SK-N-SH (cell line): Measurements from ENCODE around the gene ADGRL3. TPM values are rescaled to one million over a fixed set of nuclear protein-coding genes. Genes with fewer than 3 reads are reported as not detected.

Source experiments
- CTCF ChIA-PET: fragments of 300-600, 350-600 bp; formaldehyde crosslinking; extraction: SDS; loops from one replicate; lab custom pipeline; 2021; lab: Yijun Ruan, JAX
- POLR2A ChIA-PET: fragments of 350-600 bp; sonication (Branson Sonifier 250); formaldehyde crosslinking; extraction: SDS; loops from one replicate; lab custom pipeline; 2020; ENCODE audit warnings: antibody characterized with exemption, inconsistent platforms; lab: Yijun Ruan, JAX
- DNase-seq: peaks from one replicate; pipeline ENCODE4 v3.0.0; 2012
- H2AFZ ChIP-seq: fragments of 200-600 bp; sonication (generic); 2 replicates; pipeline ENCODE4 v1.8.1; 2016; ENCODE audit warnings: antibody characterized with exemption, mild to moderate bottlenecking, low read depth
- H3F3A ChIP-seq: fragments of 200-600 bp; sonication (generic); replicated peaks from 2 replicates; pipeline ENCODE3; 2016; ENCODE audit warnings: antibody characterized with exemption, mild to moderate bottlenecking; ENCODE audit not compliant: insufficient read depth
- H3K27ac ChIP-seq, 2 experiments: fragments of 200-500 bp in 1 of 2; fragments of 200-600 bp in 1 of 2; sonication (Bioruptor generic) in 1 of 2; sonication (generic), shearing (Covaris generic) in 1 of 2; 2 replicates each; pipeline versions ENCODE4 v1.5.1 to v1.6.1; 2014 to 2016; ENCODE audit warnings: low read depth in 2 of 2, inconsistent platforms in 1 of 2, low read length in 1 of 2, mild to moderate bottlenecking in 1 of 2, mixed read lengths in 1 of 2
- H3K27me3 ChIP-seq: fragments of 200-600 bp; sonication (generic), shearing (Covaris generic); 2 replicates; pipeline ENCODE4 v1.6.1; 2016; ENCODE audit warnings: mixed run types; ENCODE audit not compliant: insufficient read depth
- H3K36me3 ChIP-seq, 2 experiments: fragments of 200-500 bp in 1 of 2; fragments of 200-600 bp in 1 of 2; sonication (Bioruptor generic) in 1 of 2; sonication (generic) in 1 of 2; replicated peaks in 1 of 2; 2 replicates each; pipeline versions ENCODE3 to v1.5.1; 2014 to 2016; ENCODE audit warnings: low read length in 1 of 2, mild to moderate bottlenecking in 1 of 2; ENCODE audit not compliant: insufficient read depth in 2 of 2, control insufficient read depth in 1 of 2
- H3K4me1 ChIP-seq, 2 experiments: fragments of 200-500 bp in 1 of 2; fragments of 200-600 bp in 1 of 2; sonication (Bioruptor generic) in 1 of 2; sonication (generic), shearing (Covaris generic) in 1 of 2; 2 replicates each; pipeline versions ENCODE4 v1.5.1 to v1.6.1; 2014 to 2016; ENCODE audit warnings: low read depth in 1 of 2, low read length in 1 of 2, mixed run types in 1 of 2; ENCODE audit not compliant: insufficient read depth in 2 of 2, control insufficient read depth in 1 of 2
- H3K4me2 ChIP-seq: fragments of 200-600 bp; sonication (generic), shearing (Covaris generic); 2 replicates; pipeline ENCODE4 v1.6.1; 2017; ENCODE audit warnings: mixed run types
- H3K4me3 ChIP-seq, 2 experiments: fragments of 200-500 bp in 1 of 2; fragments of 200-600 bp in 1 of 2; sonication (Bioruptor generic) in 1 of 2; sonication (generic), shearing (Covaris generic) in 1 of 2; 2 replicates each; pipeline versions ENCODE4 v1.5.1 to v1.8.1; 2014 to 2016; ENCODE audit warnings: low read depth in 2 of 2, inconsistent platforms in 1 of 2, low read length in 1 of 2, mild to moderate bottlenecking in 1 of 2, mixed read lengths in 1 of 2, moderate library complexity in 1 of 2
- H3K79me2 ChIP-seq: fragments of 200-600 bp; sonication (generic); 2 replicates; pipeline ENCODE4 v1.8.1; 2017; ENCODE audit warnings: mild to moderate bottlenecking; ENCODE audit not compliant: insufficient read depth
- H3K9ac ChIP-seq: fragments of 200-600 bp; sonication (generic); 2 replicates; pipeline ENCODE4 v1.6.1; 2017; ENCODE audit warnings: mixed run types
- H3K9me2 ChIP-seq: fragments of 200-600 bp; sonication (generic); 2 replicates; pipeline ENCODE4 v1.6.1; 2017; ENCODE audit warnings: mixed run types
- H3K9me3 ChIP-seq: fragments of 200-600 bp; sonication (generic); 2 replicates; pipeline ENCODE4 v1.6.1; 2017; ENCODE audit warnings: mixed run types, mild to moderate bottlenecking, moderate library complexity
- H4K20me1 ChIP-seq: fragments of 200-600 bp; sonication (generic); 2 replicates; pipeline ENCODE4 v1.6.1; 2017; ENCODE audit warnings: mild to moderate bottlenecking, mixed run types; ENCODE audit not compliant: insufficient read depth
- CHD2 ChIP-seq: fragments of 150-350 bp; IDR thresholded peaks from 2 replicates; pipeline ENCODE4 v1.6.1; 2018; ENCODE audit warnings: low read length; ENCODE audit not compliant: partially characterized antibody
- EP300 ChIP-seq, 2 experiments: IDR thresholded peaks; 2 replicates each; pipeline versions ENCODE4 v1.4.0 to v1.6.1; 2012; ENCODE audit warnings: borderline replicate concordance in 1 of 2, low read depth in 1 of 2, low read length in 1 of 2
- FOSL2 ChIP-seq: IDR thresholded peaks from 2 replicates; pipeline ENCODE4 v1.4.0; 2012; ENCODE audit warnings: low read depth, mild to moderate bottlenecking, moderate library complexity, borderline replicate concordance
- GABPA ChIP-seq: IDR thresholded peaks from 2 replicates; pipeline ENCODE4 v1.4.0; 2012; ENCODE audit warnings: low read depth, mild to moderate bottlenecking
- GATA2 ChIP-seq: sonication (generic); formaldehyde crosslinking; IDR thresholded peaks from 2 replicates; pipeline ENCODE4 v1.5.0; 2020; ENCODE audit warnings: mild to moderate bottlenecking, missing genetic modification reagents
- MXI1 ChIP-seq: IDR thresholded peaks from 2 replicates; pipeline ENCODE4 v1.6.1; 2012; ENCODE audit warnings: mild to moderate bottlenecking, low read depth, low read length, improper control_type of control experiment
- RXRA ChIP-seq: IDR thresholded peaks from 2 replicates; pipeline ENCODE4 v1.4.0; 2012; ENCODE audit warnings: low read depth, mild to moderate bottlenecking, borderline replicate concordance
- WGBS: methylation state at CpG from one replicate; pipeline ENCODE4 v1.1.6; 2017; ENCODE audit warnings: low lambda C conversion rate; 5-methylcytosine and 5-hydroxymethylcytosine counted together
- polyA plus RNA-seq, 3 experiments: library from polyadenylated mRNA; depleted of rRNA; stranded (reverse); fragments of >200 nt; gene quantifications; 2 replicates each; pipeline ENCODE4 v1.2.3, GENCODE V29; 2012
- TF ChIP-seq, protein P1 (sequence below): fragments of 150-350 bp; IDR thresholded peaks from 2 replicates; pipeline ENCODE4 v1.6.1; 2016; ENCODE audit warnings: mild to moderate bottlenecking, low read depth, low read length
- TF ChIP-seq, protein P2 (sequence below): fragments of 200-600 bp; sonication (generic); IDR thresholded peaks from 2 replicates; pipeline ENCODE4 v1.6.1; 2017; ENCODE audit warnings: antibody characterized with exemption, mild to moderate bottlenecking, moderate library complexity
- TF ChIP-seq, protein P3 (sequence below): IDR thresholded peaks from 2 replicates; pipeline ENCODE4 v1.4.0; 2012; ENCODE audit warnings: low read depth, borderline replicate concordance
- TF ChIP-seq, protein P4 (sequence below): fragments of 150-350 bp; IDR thresholded peaks from 2 replicates; pipeline ENCODE4 v1.6.1; 2017; ENCODE audit warnings: antibody characterized with exemption, low read length, low read depth, borderline replicate concordance

Gene ADGRL3
- polyA plus RNA-seq, 1 of the 3 experiments (the other 2 are of a cell fraction), result 0.03 TPM

DNA sequence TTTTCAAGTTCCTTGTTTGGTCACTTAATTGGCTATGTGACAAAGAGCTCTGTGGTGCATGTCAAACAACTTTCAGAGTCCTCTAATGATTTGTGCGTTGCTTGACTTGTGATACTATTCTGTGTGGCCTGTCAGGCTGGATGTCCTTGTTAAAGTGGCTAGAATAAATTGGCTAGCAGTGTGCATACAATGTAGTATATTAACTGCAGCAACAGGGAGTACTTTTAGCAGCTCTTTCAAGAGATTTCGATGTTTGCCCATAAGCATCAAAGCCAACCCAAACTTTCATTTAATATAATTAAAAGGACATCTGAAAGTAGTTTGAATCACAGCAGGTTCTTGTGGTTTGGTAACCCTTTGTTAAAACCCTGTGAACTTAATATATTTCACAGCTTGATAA lies 718.9 kb downstream of the ADGRL3 start (continued):
- TF ChIP-seq, protein P1, sequence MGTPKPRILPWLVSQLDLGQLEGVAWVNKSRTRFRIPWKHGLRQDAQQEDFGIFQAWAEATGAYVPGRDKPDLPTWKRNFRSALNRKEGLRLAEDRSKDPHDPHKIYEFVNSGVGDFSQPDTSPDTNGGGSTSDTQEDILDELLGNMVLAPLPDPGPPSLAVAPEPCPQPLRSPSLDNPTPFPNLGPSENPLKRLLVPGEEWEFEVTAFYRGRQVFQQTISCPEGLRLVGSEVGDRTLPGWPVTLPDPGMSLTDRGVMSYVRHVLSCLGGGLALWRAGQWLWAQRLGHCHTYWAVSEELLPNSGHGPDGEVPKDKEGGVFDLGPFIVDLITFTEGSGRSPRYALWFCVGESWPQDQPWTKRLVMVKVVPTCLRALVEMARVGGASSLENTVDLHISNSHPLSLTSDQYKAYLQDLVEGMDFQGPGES, result no peak
- TF ChIP-seq RXRA, result no peak

DNA sequence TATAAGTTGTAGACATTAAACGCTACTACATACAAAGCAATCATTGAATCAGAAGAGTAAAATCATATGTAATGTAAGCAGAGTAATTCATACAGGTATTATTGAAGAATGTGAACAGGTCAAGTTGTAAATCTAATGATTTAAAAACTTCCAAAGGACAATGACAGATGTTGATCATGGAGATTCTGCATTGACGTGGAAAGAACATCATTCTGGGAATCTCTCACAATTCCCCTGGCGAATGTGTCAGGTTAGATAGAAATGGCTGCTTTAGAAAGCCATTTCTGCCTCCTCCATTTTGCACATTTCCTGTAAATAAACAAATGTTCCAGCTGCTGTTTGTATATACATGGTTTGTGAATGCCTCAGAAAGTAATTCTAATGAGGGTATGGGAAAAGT lies 719.4 kb downstream of the ADGRL3 start:
- CTCF ChIA-PET, result no interaction called here
- H3K9me2 ChIP-seq, result no peaks in the 10 kb centered on the region
- H3K9ac ChIP-seq, result no peak overlapping the region
- H3K27me3 ChIP-seq, result no peaks in the 10 kb centered on the region
- no peaks in the 10 kb centered on the region for H4K20me1 ChIP-seq
- H3K4me2 ChIP-seq, result no peak overlapping the region
- no peak for DNase-seq
- 53% methylated on average over 3 of the region's 3 CpGs for WGBS
- H3K36me3 ChIP-seq, result no peaks in the 10 kb centered on the region
- H3K4me3 ChIP-seq, result no peak overlapping the region
- POLR2A ChIA-PET, result no interaction called here
- TF ChIP-seq, protein P2, sequence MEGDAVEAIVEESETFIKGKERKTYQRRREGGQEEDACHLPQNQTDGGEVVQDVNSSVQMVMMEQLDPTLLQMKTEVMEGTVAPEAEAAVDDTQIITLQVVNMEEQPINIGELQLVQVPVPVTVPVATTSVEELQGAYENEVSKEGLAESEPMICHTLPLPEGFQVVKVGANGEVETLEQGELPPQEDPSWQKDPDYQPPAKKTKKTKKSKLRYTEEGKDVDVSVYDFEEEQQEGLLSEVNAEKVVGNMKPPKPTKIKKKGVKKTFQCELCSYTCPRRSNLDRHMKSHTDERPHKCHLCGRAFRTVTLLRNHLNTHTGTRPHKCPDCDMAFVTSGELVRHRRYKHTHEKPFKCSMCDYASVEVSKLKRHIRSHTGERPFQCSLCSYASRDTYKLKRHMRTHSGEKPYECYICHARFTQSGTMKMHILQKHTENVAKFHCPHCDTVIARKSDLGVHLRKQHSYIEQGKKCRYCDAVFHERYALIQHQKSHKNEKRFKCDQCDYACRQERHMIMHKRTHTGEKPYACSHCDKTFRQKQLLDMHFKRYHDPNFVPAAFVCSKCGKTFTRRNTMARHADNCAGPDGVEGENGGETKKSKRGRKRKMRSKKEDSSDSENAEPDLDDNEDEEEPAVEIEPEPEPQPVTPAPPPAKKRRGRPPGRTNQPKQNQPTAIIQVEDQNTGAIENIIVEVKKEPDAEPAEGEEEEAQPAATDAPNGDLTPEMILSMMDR, result no peak
- TF ChIP-seq GABPA (no peak), EP300 (IDR thresholded peaks at IDR 0.05; ENCODE audit: borderline replicate concordance in 1 of 2, low read depth in 1 of 2, low read length in 1 of 2) (no peak), RXRA (no peak), FOSL2 (no peak), MXI1 (no peak), CHD2 (no peak), GATA2 (no peak)
- TF ChIP-seq, protein P3, sequence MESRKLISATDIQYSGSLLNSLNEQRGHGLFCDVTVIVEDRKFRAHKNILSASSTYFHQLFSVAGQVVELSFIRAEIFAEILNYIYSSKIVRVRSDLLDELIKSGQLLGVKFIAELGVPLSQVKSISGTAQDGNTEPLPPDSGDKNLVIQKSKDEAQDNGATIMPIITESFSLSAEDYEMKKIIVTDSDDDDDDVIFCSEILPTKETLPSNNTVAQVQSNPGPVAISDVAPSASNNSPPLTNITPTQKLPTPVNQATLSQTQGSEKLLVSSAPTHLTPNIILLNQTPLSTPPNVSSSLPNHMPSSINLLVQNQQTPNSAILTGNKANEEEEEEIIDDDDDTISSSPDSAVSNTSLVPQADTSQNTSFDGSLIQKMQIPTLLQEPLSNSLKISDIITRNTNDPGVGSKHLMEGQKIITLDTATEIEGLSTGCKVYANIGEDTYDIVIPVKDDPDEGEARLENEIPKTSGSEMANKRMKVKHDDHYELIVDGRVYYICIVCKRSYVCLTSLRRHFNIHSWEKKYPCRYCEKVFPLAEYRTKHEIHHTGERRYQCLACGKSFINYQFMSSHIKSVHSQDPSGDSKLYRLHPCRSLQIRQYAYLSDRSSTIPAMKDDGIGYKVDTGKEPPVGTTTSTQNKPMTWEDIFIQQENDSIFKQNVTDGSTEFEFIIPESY, result no peak
- TF ChIP-seq, protein P4, sequence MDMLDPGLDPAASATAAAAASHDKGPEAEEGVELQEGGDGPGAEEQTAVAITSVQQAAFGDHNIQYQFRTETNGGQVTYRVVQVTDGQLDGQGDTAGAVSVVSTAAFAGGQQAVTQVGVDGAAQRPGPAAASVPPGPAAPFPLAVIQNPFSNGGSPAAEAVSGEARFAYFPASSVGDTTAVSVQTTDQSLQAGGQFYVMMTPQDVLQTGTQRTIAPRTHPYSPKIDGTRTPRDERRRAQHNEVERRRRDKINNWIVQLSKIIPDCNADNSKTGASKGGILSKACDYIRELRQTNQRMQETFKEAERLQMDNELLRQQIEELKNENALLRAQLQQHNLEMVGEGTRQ, result no peak
- H3K27ac ChIP-seq, result no peak overlapping the region
- H3K79me2 ChIP-seq, result no peaks in the 10 kb centered on the region
- no peaks in the 10 kb centered on the region for H3K9me3 ChIP-seq
- no peaks in the 10 kb centered on the region for H3K4me1 ChIP-seq
- no peak overlapping the region for H2AFZ ChIP-seq
- H3F3A ChIP-seq, result no peaks in the 10 kb centered on the region
